ENCODE results near the gene NR3C2.

DNA sequence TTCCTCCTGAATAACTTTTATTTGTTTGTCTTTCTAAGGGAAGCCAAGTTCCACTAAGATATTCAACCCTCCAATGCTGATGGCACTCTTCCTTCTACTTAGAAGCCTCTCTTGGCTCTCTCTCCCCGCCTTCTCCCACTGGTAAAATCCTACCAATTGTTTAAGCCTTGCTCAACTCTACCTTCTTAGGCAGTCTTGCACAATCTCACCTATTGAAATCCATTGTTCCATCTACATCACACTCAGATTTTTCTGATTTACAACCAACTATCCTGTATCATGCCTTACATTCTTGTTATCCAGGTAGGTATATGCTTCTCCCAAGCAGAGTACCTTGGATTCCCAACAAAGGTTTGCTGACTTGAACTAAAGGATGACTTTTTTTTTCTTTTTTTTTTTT lies 69.1 kb downstream of the NR3C2 start:
- TF ChIP-seq RAD21 (IDR thresholded peaks at IDR 0.05) (no peak), CTCF (IDR thresholded peaks at IDR 0.05; ENCODE audit: low read depth, low read length, missing input control) (no peak), SP1 (IDR thresholded peaks at IDR 0.05) (no peak), JUND (IDR thresholded peaks at IDR 0.05) (no peak), HNF4G (IDR thresholded peaks at IDR 0.05) (no peak), ATF3 (IDR thresholded peaks at IDR 0.05) (no peak), TAF1 (conservative IDR thresholded peaks at IDR 0.05) (no peak), FOXA2 (IDR thresholded peaks at IDR 0.05) (no peak), NR2F2 (IDR thresholded peaks at IDR 0.05) (no peak)
- TF ChIP-seq, protein P1, sequence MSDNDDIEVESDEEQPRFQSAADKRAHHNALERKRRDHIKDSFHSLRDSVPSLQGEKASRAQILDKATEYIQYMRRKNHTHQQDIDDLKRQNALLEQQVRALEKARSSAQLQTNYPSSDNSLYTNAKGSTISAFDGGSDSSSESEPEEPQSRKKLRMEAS (IDR thresholded peaks at IDR 0.05) = no peak
